ENCODE measurements around the gene COL13A1. TPM values are rescaled to one million over a fixed set of nuclear protein-coding genes. Genes with fewer than 3 reads are reported as not detected.

The COL13A1 gene
- total RNA-seq, 1 donor from 2014 or later = 0.89 TPM

- DNase-seq = no peak
- ATAC-seq (ENCODE audit: poor library complexity) = no peak
- intact Hi-C loops (cut with DNase I) = no loop called here
Observed at GRCh38 chr10:70007116-70007820, 205.6 kb downstream of the COL13A1 start.

Other genes starting within 250 kb of the COL13A1 start
- not detected for gene NEUROG3, start 228.5 kb upstream of the COL13A1 start, total RNA-seq
- 3.3 TPM for gene FAM241B, start 171.7 kb upstream of the COL13A1 start, total RNA-seq